ENCODE measurements around the gene PRKAB1.

Gene PRKAB1

GRCh38 chr12:119727600-119728443, 59.9 kb downstream of the PRKAB1 start:
- Histone ChIP-seq H3K9ac (ENCODE audit: low read length in 2 of 2) (no peak overlapping the region), H3K4me1 (ENCODE audit: control insufficient read depth, insufficient read depth, low read length) (peaks cover 2% of the 10 kb centered on the region), H3K27ac (ENCODE audit: low read length) (no peak overlapping the region), H3K27me3 (ENCODE audit: control insufficient read depth in 1 of 2, insufficient read depth in 2 of 2, low read length in 2 of 2) (no peaks in the 10 kb centered on the region), H3K9me3 (ENCODE audit: control insufficient read depth in 2 of 2, low read length in 2 of 2) (no peaks in the 10 kb centered on the region), H3K4me3 (ENCODE audit: low read length in 2 of 2) (no peak overlapping the region), H3K36me3 (ENCODE audit: control insufficient read depth in 2 of 2, insufficient read depth in 2 of 2, low read length in 2 of 2) (no peaks in the 10 kb centered on the region)

GRCh38 chr12:119728444-119728745, 60.5 kb downstream of the PRKAB1 start:
- peaks cover 2% of the 10 kb centered on the region for H3K4me1 ChIP-seq (ENCODE audit: control insufficient read depth, insufficient read depth, low read length)
- H3K4me3 ChIP-seq (ENCODE audit: low read length in 2 of 2): no peak overlapping the region
- H3K9me3 ChIP-seq (ENCODE audit: control insufficient read depth in 2 of 2, low read length in 2 of 2): no peaks in the 10 kb centered on the region
- no peak overlapping the region for H3K27ac ChIP-seq (ENCODE audit: low read length)
- H3K36me3 ChIP-seq (ENCODE audit: control insufficient read depth in 2 of 2, insufficient read depth in 2 of 2, low read length in 2 of 2): no peaks in the 10 kb centered on the region
- H3K27me3 ChIP-seq (ENCODE audit: control insufficient read depth in 1 of 2, insufficient read depth in 2 of 2, low read length in 2 of 2): no peaks in the 10 kb centered on the region
- H3K9ac ChIP-seq (ENCODE audit: low read length in 2 of 2): no peak overlapping the region

GRCh38 chr12:119729871-119730270, 61.9 kb downstream of the PRKAB1 start:
- H3K27me3 ChIP-seq (ENCODE audit: control insufficient read depth in 1 of 2, insufficient read depth in 2 of 2, low read length in 2 of 2): no peaks in the 10 kb centered on the region
- no peak overlapping the region for H3K9ac ChIP-seq (ENCODE audit: low read length in 2 of 2)
- H3K4me1 ChIP-seq (ENCODE audit: control insufficient read depth, insufficient read depth, low read length): peaks cover 2% of the 10 kb centered on the region
- H3K4me3 ChIP-seq (ENCODE audit: low read length in 2 of 2): no peak overlapping the region
- H3K9me3 ChIP-seq (ENCODE audit: control insufficient read depth in 2 of 2, low read length in 2 of 2): no peaks in the 10 kb centered on the region
- H3K36me3 ChIP-seq (ENCODE audit: control insufficient read depth in 2 of 2, insufficient read depth in 2 of 2, low read length in 2 of 2): no peaks in the 10 kb centered on the region
- H3K27ac ChIP-seq (ENCODE audit: low read length): no peak overlapping the region

- H3K27ac ChIP-seq (ENCODE audit: low read length): no peak overlapping the region
- H3K27me3 ChIP-seq (ENCODE audit: control insufficient read depth in 1 of 2, insufficient read depth in 2 of 2, low read length in 2 of 2): no peaks in the 10 kb centered on the region
- no peaks in the 10 kb centered on the region for H3K36me3 ChIP-seq (ENCODE audit: control insufficient read depth in 2 of 2, insufficient read depth in 2 of 2, low read length in 2 of 2)
- no peak overlapping the region for H3K4me3 ChIP-seq (ENCODE audit: low read length in 2 of 2)
- no peaks in the 10 kb centered on the region for H3K9me3 ChIP-seq (ENCODE audit: control insufficient read depth in 2 of 2, low read length in 2 of 2)
- H3K4me1 ChIP-seq (ENCODE audit: control insufficient read depth, insufficient read depth, low read length): peaks cover 2% of the 10 kb centered on the region
- H3K9ac ChIP-seq (ENCODE audit: low read length in 2 of 2): no peak overlapping the region
These were observed 62.4 kb downstream of the PRKAB1 start for GRCh38 chr12:119730381-119730780.
